SK-N-SH treated with all-trans-retinoic acid at 6 μM for 48 hours (cell line): ENCODE data around the gene ZFAND3.

ENCODE experiments used
- ATAC-seq: fragments of 200-7000 bp; cut with Tn5 transposase; 3 replicates; pipeline ENCODE4 v1.9.1; 2020; ENCODE audit warnings: mild to moderate bottlenecking, moderate library complexity
- ARNTL ChIP-seq: fragments of 450-650 bp; formaldehyde crosslinking; IDR thresholded peaks from 2 replicates; pipeline ENCODE4 v1.5.0; 2020; ENCODE audit warnings: low read depth, mild to moderate bottlenecking, moderate library complexity, borderline replicate concordance
- BACH2 ChIP-seq: fragments of 250-450 bp; sonication (Bioruptor Pico); IDR thresholded peaks from 2 replicates; pipeline ENCODE4 v1.9.0; 2021; ENCODE audit warnings: mild to moderate bottlenecking, borderline replicate concordance
- CSRNP3 ChIP-seq: fragments of 250-450 bp; sonication (Bioruptor Pico); IDR thresholded peaks from 2 replicates; pipeline ENCODE4 v1.5.1; 2021; ENCODE audit warnings: mild to moderate bottlenecking, moderate library complexity
- ESRRG ChIP-seq: fragments of 250-450 bp; sonication (Bioruptor Pico); IDR thresholded peaks from 2 replicates; pipeline ENCODE4 v1.6.1; 2021; ENCODE audit warnings: mild to moderate bottlenecking
- GLIS3 ChIP-seq: fragments of 250-450 bp; sonication (Bioruptor Pico); IDR thresholded peaks from 2 replicates; pipeline ENCODE4 v1.5.0; 2020; ENCODE audit warnings: mild to moderate bottlenecking, moderate library complexity
- ISL1 ChIP-seq: fragments of 250-450 bp; sonication (Bioruptor Pico); IDR thresholded peaks from 2 replicates; pipeline ENCODE4 v2.1.2; 2022; ENCODE audit warnings: mild to moderate bottlenecking, moderate library complexity
- OSR1 ChIP-seq: fragments of 250-450 bp; sonication (Bioruptor Pico); IDR thresholded peaks from 2 replicates; pipeline ENCODE4 v1.8.0; 2022; ENCODE audit warnings: moderate library complexity, mild to moderate bottlenecking, inconsistent platforms
- PATZ1 ChIP-seq: fragments of 250-450 bp; sonication (Bioruptor Pico); IDR thresholded peaks from 2 replicates; pipeline ENCODE4 v1.8.0; 2020; ENCODE audit warnings: mild to moderate bottlenecking, moderate library complexity, borderline replicate concordance
- POU6F1 ChIP-seq: fragments of 250-450 bp; sonication (Bioruptor Pico); IDR thresholded peaks from 2 replicates; pipeline ENCODE4 v1.8.0; 2021; ENCODE audit warnings: low read depth, mild to moderate bottlenecking, moderate library complexity, borderline replicate concordance
- PPARA ChIP-seq: fragments of 250-450 bp; sonication (Bioruptor Pico); IDR thresholded peaks from 2 replicates; pipeline ENCODE4 v1.5.0; 2020; ENCODE audit warnings: mild to moderate bottlenecking, borderline replicate concordance
- SNAI2 ChIP-seq: fragments of 250-450 bp; sonication (Bioruptor Pico); IDR thresholded peaks from 2 replicates; pipeline ENCODE4 v1.5.0; 2020; ENCODE audit warnings: mild to moderate bottlenecking, moderate library complexity
- TCF4 ChIP-seq: fragments of 250-450 bp; sonication (Bioruptor Pico); IDR thresholded peaks from 2 replicates; pipeline ENCODE4 v1.8.0; 2021; ENCODE audit warnings: mild to moderate bottlenecking, moderate library complexity, borderline replicate concordance
- TOX ChIP-seq: fragments of 250-450 bp; sonication (Bioruptor Pico); IDR thresholded peaks from 2 replicates; pipeline ENCODE4 v1.8.0; 2021; ENCODE audit warnings: mild to moderate bottlenecking, moderate library complexity, borderline replicate concordance
- TSHZ2 ChIP-seq: fragments of 250-450 bp; sonication (Bioruptor Pico); IDR thresholded peaks from 2 replicates; pipeline ENCODE4 v1.5.0; 2020; ENCODE audit warnings: mild to moderate bottlenecking, moderate library complexity
- ZC3H10 ChIP-seq: fragments of 250-450 bp; sonication (Bioruptor Pico); IDR thresholded peaks from 2 replicates; pipeline ENCODE4 v1.5.1; 2021; ENCODE audit warnings: mild to moderate bottlenecking, moderate library complexity
- ZFP3 ChIP-seq: fragments of 250-450 bp; sonication (Bioruptor Pico); IDR thresholded peaks from 2 replicates; pipeline ENCODE4 v1.5.0; 2020; ENCODE audit warnings: mild to moderate bottlenecking, moderate library complexity
- ZFP30 ChIP-seq: fragments of 450-650 bp; formaldehyde crosslinking; IDR thresholded peaks from 2 replicates; pipeline ENCODE4 v1.5.0; 2022; ENCODE audit warnings: mild to moderate bottlenecking, moderate library complexity
- ZNF565 ChIP-seq: fragments of 450-650 bp; formaldehyde crosslinking; conservative IDR thresholded peaks from 2 replicates; pipeline ENCODE4 v1.5.0; 2020; ENCODE audit warnings: low read depth, mild to moderate bottlenecking, moderate library complexity
- ZNF70 ChIP-seq: fragments of 450-650 bp; formaldehyde crosslinking; IDR thresholded peaks from 2 replicates; pipeline ENCODE4 v1.5.0; 2020; ENCODE audit warnings: mild to moderate bottlenecking, moderate library complexity
- ZNF8 ChIP-seq: fragments of 450-650 bp; formaldehyde crosslinking; IDR thresholded peaks from 2 replicates; pipeline ENCODE4 v1.5.0; 2020; ENCODE audit warnings: mild to moderate bottlenecking, moderate library complexity
- TF ChIP-seq, protein P1 (sequence below): fragments of 250-450 bp; sonication (Bioruptor Pico); IDR thresholded peaks from 2 replicates; pipeline ENCODE4 v1.5.1; 2020; ENCODE audit warnings: low read depth, mild to moderate bottlenecking, moderate library complexity

ZFAND3 gene

GRCh38 chr6:37936150-37936549 lies 116.6 kb downstream of the ZFAND3 start:
- no peak for ATAC-seq
- TF ChIP-seq PATZ1 (CRISPR knock-in tag): no peak
- no peak for TF ChIP-seq ZFP30
- TF ChIP-seq ARNTL (CRISPR knock-in tag): no peak
- no peak for TF ChIP-seq ZNF70 (CRISPR knock-in tag)
- TF ChIP-seq GLIS3 (CRISPR knock-in tag): no peak
- no peak for TF ChIP-seq ZFP3 (CRISPR knock-in tag)
- TF ChIP-seq OSR1 (CRISPR knock-in tag): no peak
- TF ChIP-seq TSHZ2: no peak
- no peak for TF ChIP-seq ISL1 (CRISPR knock-in tag)
- no peak for TF ChIP-seq ZC3H10 (CRISPR knock-in tag)
- TF ChIP-seq POU6F1 (CRISPR knock-in tag): no peak
- no peak for TF ChIP-seq TCF4 (CRISPR knock-in tag)
- TF ChIP-seq PPARA (CRISPR knock-in tag): no peak
- TF ChIP-seq TOX: no peak
- TF ChIP-seq ESRRG (CRISPR knock-in tag): no peak
- no peak for TF ChIP-seq CSRNP3 (CRISPR knock-in tag)
- no peak for TF ChIP-seq ZNF8 (CRISPR knock-in tag)
- no peak for TF ChIP-seq BACH2 (CRISPR knock-in tag)
- no peak for TF ChIP-seq SNAI2

DNA sequence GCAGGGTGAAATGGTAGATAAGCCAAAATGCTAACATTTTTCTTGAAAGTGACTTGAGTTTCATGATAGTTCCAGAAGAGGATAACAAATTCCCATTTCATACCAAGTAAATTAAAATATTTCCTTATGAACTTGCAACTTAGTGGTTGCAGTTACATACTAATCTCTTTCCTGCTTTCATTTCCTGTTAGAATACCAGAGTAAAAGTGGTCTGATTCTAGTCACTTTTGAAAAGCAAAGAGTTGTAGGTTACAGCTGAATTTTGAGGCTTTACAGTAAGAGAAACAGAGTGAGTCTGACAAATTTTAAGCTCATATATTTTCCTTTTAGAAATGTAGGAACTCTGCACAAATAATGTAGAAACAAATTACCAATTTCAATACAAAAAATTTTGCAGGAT lies 117.4 kb downstream of the ZFAND3 start:
- TF ChIP-seq ZFP3 (CRISPR knock-in tag) (no peak), ZNF70 (CRISPR knock-in tag) (no peak), ZNF565 (CRISPR knock-in tag) (no peak), TOX (no peak), TCF4 (CRISPR knock-in tag) (no peak), ZFP30 (no peak), BACH2 (CRISPR knock-in tag) (no peak), TSHZ2 (no peak)
- TF ChIP-seq, protein P1, sequence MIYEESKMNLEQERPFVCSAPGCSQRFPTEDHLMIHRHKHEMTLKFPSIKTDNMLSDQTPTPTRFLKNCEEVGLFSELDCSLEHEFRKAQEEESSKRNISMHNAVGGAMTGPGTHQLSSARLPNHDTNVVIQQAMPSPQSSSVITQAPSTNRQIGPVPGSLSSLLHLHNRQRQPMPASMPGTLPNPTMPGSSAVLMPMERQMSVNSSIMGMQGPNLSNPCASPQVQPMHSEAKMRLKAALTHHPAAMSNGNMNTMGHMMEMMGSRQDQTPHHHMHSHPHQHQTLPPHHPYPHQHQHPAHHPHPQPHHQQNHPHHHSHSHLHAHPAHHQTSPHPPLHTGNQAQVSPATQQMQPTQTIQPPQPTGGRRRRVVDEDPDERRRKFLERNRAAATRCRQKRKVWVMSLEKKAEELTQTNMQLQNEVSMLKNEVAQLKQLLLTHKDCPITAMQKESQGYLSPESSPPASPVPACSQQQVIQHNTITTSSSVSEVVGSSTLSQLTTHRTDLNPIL (CRISPR knock-in tag): no peak
- no peak for ATAC-seq
